ENCODE data around the gene TOX2. TPM values are rescaled to one million over a fixed set of nuclear protein-coding genes. Genes with fewer than 3 reads are reported as not detected.
A peak's percentile ranks its signal among the peaks of the same experiment; 100 is the strongest.

The TOX2 gene
- total RNA-seq, 2 experiments from 2014 or later: 1.8 to 1.9 TPM

DNA sequence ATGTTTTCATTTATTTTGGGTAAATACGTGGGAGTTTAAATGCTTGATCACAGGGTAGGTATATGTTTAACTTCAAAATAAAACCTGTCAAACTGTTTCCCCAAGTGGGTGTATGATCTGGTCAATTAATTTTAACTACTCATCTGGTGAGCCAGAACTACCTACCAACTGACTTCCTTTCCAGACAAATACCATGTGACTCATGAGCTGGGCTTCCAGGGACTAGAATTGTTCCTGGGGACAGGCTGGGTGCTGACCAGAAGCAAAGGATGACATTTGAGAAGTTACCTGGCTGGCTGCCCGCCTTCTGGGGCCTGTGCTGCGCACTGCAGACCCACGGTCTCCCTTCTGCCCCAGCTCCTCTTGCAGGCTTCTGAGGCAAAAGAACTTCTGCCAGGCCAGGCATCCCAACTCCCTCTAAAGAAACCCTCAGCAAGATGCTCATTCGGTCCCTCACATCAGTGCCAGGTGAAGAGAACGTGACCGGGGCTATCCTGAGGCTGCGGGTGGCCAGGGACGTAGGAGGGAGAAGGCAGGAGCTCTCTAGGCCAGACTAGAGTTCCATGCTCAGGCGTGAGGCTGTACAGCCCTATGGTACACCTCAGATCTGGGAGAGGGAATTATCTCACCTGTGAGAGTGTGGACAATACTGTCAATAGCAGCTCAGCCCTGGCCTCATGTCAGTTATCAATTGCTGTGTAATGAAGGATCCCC is 168.7 kb downstream of the TOX2 start:
- Mint-ChIP-seq H3K27ac (no peak overlapping the region), H3K9me3 (ENCODE audit: low read depth) (no peaks in the 10 kb centered on the region), H3K4me1 (peaks cover 10% of the 10 kb centered on the region), H3K36me3 (no peaks in the 10 kb centered on the region), H3K4me3 (no peak overlapping the region), H3K27me3 (peaks cover 34% of the 10 kb centered on the region)
- DNase-seq (no peak), ATAC-seq (no peak)
- CTCF ChIA-PET: interaction anchor here (0.7 to 6.5 kb wide), 4 partner anchors 27 to 634 kb away, joined by 3 to 101 read pairs (median 7); no protein-coding TSS in a partner anchor

DNA sequence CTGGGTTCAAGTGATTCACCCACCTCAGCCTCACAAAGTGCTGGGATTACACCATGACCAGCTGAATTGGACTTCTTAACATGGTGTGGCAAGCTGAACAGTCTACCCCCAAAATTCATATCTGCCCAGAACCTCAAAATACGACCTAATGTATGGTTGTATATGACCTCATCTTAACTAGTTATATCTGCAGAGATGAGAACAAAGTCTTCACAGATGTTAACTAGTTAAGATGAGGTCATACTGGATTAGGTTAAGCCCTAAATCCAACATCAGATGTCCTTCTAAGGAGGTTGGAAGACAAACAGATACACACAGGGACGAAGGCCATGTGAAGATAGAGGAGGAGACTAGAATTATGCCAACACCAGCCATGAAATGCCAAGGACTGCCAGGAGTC is 169.8 kb downstream of the TOX2 start:
- DNase-seq (no peak), ATAC-seq (no peak)
- CTCF ChIA-PET: interaction anchor here (2.1 to 6.5 kb wide), 3 partner anchors 29 to 636 kb away, joined by 6 to 101 read pairs (median 8); no protein-coding TSS in a partner anchor
- Mint-ChIP-seq H3K9me3 (ENCODE audit: low read depth) (no peaks in the 10 kb centered on the region), H3K4me3 (no peak overlapping the region), H3K36me3 (no peaks in the 10 kb centered on the region), H3K27ac (no peak overlapping the region), H3K4me1 (peaks cover 7% of the 10 kb centered on the region), H3K27me3 (peaks cover 25% of the 10 kb centered on the region)

GRCh38 chr20:44084891-44085290 is 170.2 kb downstream of the TOX2 start:
- DNase-seq (no peak), ATAC-seq (no peak)
- Mint-ChIP-seq H3K9me3 (ENCODE audit: low read depth) (no peaks in the 10 kb centered on the region), H3K36me3 (no peaks in the 10 kb centered on the region), H3K27ac (no peak overlapping the region), H3K4me1 (peaks cover 7% of the 10 kb centered on the region), H3K27me3 (peaks cover 22% of the 10 kb centered on the region), H3K4me3 (no peak overlapping the region)
- CTCF ChIA-PET: interaction anchor here (1.2 to 6.5 kb wide), 3 partner anchors 10 to 636 kb away, joined by 3 to 101 read pairs (median 6); no protein-coding TSS in a partner anchor

DNA sequence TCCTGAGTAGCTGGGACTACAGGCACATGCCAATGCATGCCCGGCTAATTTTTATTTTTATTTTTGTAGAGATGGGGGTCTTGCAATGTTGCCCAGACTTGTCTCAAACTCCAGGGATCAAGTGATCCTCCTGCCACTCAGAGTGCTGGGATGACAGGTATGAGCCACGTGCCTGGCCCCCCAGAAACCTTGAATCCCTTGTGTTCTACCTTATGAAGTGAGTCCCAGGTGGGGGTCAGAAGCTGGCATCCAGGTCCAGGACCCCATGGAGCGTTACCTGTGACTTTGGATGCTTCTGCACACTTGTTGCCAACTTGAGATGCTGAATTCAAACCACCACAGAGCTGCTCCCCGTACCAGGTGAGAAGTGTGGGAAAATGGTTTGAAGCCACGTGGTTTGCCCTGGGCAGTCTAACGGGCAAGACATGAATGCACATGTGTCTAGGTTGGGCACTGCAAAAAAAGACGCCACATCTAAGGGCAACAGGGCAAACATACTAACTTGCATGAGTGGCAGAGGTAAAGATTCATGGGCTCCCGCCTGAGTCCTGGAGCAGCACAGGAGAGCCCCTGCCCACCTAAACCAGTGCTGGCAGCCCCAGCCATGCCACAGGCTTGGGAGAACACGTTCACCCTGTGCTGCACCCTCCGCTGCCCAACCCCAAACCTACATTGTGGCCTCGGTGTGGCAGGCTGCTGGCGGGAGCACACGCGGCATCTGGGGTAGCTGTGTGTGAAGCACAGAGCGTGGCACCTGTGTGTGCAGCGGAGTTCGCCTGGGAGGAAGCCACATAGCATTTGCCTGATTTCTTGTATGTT is 171.2 kb downstream of the TOX2 start:
- Mint-ChIP-seq H3K4me1 (peaks cover under 1% of the 10 kb centered on the region), H3K27ac (no peak overlapping the region), H3K4me3 (no peak overlapping the region), H3K9me3 (ENCODE audit: low read depth) (no peaks in the 10 kb centered on the region), H3K36me3 (no peaks in the 10 kb centered on the region), H3K27me3 (peaks cover 27% of the 10 kb centered on the region)
- CTCF ChIA-PET: interaction anchor here (1.2 kb wide), 1 partner anchor 9 kb away, joined by 3 read pairs; no protein-coding TSS in a partner anchor
- no peak for DNase-seq
- no peak for ATAC-seq

DNA sequence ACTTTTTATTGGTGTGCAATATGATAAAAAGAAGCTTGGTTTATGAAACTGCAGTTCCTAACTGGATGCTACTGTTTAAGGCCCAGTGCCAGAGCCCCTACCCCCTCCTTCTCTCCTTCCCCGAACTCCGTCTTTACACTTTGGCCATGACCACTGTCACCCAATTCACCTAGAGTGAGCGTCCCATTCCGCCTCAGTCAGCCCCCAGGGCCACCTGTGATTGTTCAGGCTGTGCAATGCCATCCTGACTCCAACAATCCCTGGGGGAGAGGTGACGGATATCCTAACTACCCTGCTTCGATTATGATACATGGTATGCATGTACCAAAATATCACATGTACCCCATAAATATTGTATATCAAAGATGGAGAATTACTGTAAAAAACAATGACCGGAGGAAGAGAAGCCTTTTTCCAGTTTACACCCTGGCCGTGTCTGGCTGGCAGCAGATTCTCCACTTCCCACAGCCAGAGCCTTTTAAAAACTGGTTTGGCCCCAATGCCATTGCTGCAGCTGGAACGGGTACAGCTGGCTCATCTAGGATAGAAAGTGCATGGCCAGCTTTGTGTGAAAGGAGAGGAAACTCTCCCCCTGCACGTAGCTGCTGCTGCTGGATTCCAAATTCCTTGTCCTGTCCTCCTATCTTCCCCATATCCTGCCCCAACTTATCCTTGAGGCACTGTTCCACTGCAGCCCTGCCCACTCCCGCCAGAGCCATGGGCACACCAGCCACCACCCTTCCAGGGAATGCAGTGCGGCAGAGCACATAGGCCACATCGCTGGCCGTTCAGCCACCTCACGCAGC is 172.6 kb downstream of the TOX2 start:
- ATAC-seq: no peak
- Mint-ChIP-seq H3K9me3 (ENCODE audit: low read depth) (no peaks in the 10 kb centered on the region), H3K4me1 (peaks cover 2% of the 10 kb centered on the region), H3K36me3 (no peaks in the 10 kb centered on the region), H3K4me3 (no peak overlapping the region), H3K27me3 (peaks cover 30% of the 10 kb centered on the region), H3K27ac (no peak overlapping the region)
- DNase-seq: no peak
- CTCF ChIA-PET: no interaction called here

DNA sequence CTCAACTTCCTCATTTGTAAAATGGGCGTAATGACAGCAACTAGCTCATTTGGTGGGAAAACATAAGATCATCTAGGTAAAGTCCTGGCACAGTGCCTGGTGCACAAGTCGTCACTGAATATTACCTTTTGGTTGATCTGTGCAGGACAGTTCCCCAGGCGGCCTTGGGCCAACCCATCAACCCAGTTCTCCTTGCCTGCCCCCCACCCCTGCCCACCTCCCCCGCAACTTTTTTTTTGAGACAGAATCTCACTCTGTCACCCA is 173.1 kb downstream of the TOX2 start:
- Mint-ChIP-seq H3K4me1 (peaks cover 3% of the 10 kb centered on the region), H3K4me3 (no peak overlapping the region), H3K9me3 (ENCODE audit: low read depth) (no peaks in the 10 kb centered on the region), H3K36me3 (no peaks in the 10 kb centered on the region), H3K27me3 (peaks cover 30% of the 10 kb centered on the region), H3K27ac (no peak overlapping the region)
- DNase-seq: no peak
- CTCF ChIA-PET: no interaction called here
- no peak for ATAC-seq

GRCh38 chr20:44089987-44090674 is 175.5 kb downstream of the TOX2 start:
- peaks cover 4% of the 10 kb centered on the region for H3K4me1 Mint-ChIP-seq
- DNase-seq (no peak), ATAC-seq (no peak)
- H3K9me3 Mint-ChIP-seq (ENCODE audit: low read depth): no peaks in the 10 kb centered on the region
- CTCF ChIA-PET: interaction anchor here (1.4 kb wide), 1 partner anchor 245 kb away, joined by 3 read pairs; no protein-coding TSS in a partner anchor
- peaks cover 40% of the 10 kb centered on the region for H3K27me3 Mint-ChIP-seq
- no peak overlapping the region for H3K27ac Mint-ChIP-seq
- H3K4me3 Mint-ChIP-seq: no peak overlapping the region
- no peaks in the 10 kb centered on the region for H3K36me3 Mint-ChIP-seq

DNA sequence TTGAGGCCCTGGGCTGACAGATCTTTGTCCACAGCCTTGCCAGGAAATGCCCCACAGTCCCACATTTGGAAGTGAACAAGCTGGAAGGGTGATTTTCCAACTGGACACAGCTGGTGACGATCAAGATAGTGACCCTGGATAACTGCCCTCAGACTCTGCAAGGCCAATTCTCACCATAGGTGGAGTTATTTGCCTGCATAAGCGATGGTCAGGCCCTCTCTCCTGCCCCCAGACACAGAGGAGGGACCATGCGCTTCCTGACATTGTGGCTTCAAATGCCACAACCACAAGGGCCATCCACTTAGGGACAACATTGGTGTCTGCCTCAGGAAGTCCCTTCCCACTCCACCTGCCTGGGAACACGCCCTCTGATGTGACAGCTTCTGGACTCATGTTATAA is 176.4 kb downstream of the TOX2 start:
- Mint-ChIP-seq H3K27me3 (peaks cover 41% of the 10 kb centered on the region), H3K27ac (no peak overlapping the region), H3K9me3 (ENCODE audit: low read depth) (no peaks in the 10 kb centered on the region), H3K4me3 (no peak overlapping the region), H3K36me3 (no peaks in the 10 kb centered on the region), H3K4me1 (peaks cover 4% of the 10 kb centered on the region)
- no peak for DNase-seq
- ATAC-seq: no peak
- CTCF ChIA-PET: interaction anchor here (0.6 to 1.6 kb wide), 3 partner anchors 10 to 553 kb away, joined by 4 to 6 read pairs (median 6); no protein-coding TSS in a partner anchor

DNA sequence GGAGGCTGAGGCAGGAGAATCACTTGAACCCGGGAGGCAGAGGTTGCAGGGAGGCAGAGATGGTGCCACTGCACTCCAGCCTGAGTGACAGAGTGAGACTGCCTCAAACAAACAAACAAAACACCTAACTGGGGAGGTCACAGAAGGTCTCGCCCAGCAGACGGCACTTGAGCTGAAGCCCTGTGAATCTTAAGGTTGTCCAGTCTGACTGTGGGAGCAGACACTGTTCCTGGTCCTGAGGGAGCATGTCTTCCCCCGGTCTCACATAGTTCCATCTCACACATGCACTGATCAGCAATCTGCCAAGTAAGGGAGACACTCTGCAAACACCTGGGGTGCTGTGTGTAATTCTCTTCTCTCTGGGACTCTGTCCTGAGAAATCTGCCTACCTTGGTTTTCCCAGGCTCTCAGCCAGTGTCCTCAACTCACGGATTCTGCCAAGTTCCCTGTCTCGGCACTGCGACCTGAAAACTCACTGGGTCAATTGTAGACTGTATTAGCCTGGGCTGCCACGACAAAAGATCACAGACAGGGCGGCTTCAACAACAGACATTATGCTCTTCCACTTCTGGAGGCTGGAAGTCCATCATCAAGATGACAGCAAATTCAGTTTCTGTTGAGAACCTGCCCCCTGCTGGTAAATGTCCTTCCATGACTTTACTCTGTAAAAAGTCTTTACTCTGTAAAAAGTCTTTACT is 178.0 kb downstream of the TOX2 start:
- peak; percentile 42 for ATAC-seq
- H3K27ac Mint-ChIP-seq: no peak overlapping the region

DNA sequence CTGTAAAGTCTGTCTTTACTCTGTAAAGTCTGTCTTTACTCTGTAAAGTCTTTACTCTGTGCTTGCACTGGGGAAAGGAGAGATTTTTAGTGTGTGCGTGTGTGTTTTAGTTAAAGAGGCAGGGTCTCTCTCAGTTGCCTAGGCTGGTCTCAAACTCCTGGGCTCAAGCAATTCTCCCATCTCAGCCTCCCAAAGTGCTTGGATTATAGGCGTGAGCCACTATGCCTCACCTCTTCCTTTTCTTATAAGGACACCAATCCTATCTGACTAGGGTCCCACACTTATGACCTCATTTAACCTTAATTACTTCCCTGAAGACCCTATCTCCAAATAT is 178.6 kb downstream of the TOX2 start:
- no peak for DNase-seq
- no peak overlapping the region for H3K4me3 Mint-ChIP-seq
- no peak for ATAC-seq

More for the DNA sequence above, 178.0 kb downstream of the TOX2 start:
- Mint-ChIP-seq H3K4me3 (no peak overlapping the region), H3K4me1 (peaks cover 4% of the 10 kb centered on the region), H3K27me3 (peaks cover 35% of the 10 kb centered on the region), H3K36me3 (no peaks in the 10 kb centered on the region), H3K9me3 (ENCODE audit: low read depth) (no peaks in the 10 kb centered on the region)
- peak; percentile 58 for DNase-seq
- CTCF ChIA-PET: interaction anchor here (0.8 to 1.6 kb wide), 4 partner anchors 12 to 356 kb away, joined by 3 to 6 read pairs (median 4); no protein-coding TSS in a partner anchor

GRCh38 chr20:44095831-44096230 is 181.2 kb downstream of the TOX2 start:
- H3K27me3 Mint-ChIP-seq: peaks cover 47% of the 10 kb centered on the region
- CTCF ChIA-PET: interaction anchor here (1.2 to 1.6 kb wide), 2 partner anchors 92 to 647 kb away, joined by 3 read pairs; no protein-coding TSS in a partner anchor

More for the DNA sequence above, 178.6 kb downstream of the TOX2 start:
- H3K27me3 Mint-ChIP-seq: peaks cover 34% of the 10 kb centered on the region
- H3K9me3 Mint-ChIP-seq (ENCODE audit: low read depth): no peaks in the 10 kb centered on the region
- no peak overlapping the region for H3K27ac Mint-ChIP-seq
- CTCF ChIA-PET: interaction anchor here (1.2 kb wide), 1 partner anchor 37 kb away, joined by 5 read pairs; no protein-coding TSS in a partner anchor
- H3K36me3 Mint-ChIP-seq: no peaks in the 10 kb centered on the region
- peaks cover 4% of the 10 kb centered on the region for H3K4me1 Mint-ChIP-seq

GRCh38 chr20:44097521-44098255 is 183.0 kb downstream of the TOX2 start:
- H3K36me3 Mint-ChIP-seq: no peaks in the 10 kb centered on the region
- no peaks in the 10 kb centered on the region for H3K9me3 Mint-ChIP-seq (ENCODE audit: low read depth)
- no peak for ATAC-seq
- peaks cover 2% of the 10 kb centered on the region for H3K4me1 Mint-ChIP-seq
- H3K4me3 Mint-ChIP-seq: no peak overlapping the region
- DNase-seq: no peak
- peaks cover 52% of the 10 kb centered on the region for H3K27me3 Mint-ChIP-seq
- H3K27ac Mint-ChIP-seq: no peak overlapping the region
- CTCF ChIA-PET: interaction anchor here (1.2 kb wide), 1 partner anchor 347 kb away, joined by 3 read pairs; no protein-coding TSS in a partner anchor

More at GRCh38 chr20:44095831-44096230, 181.2 kb downstream of the TOX2 start:
- no peak overlapping the region for H3K27ac Mint-ChIP-seq
- no peak for DNase-seq
- H3K9me3 Mint-ChIP-seq (ENCODE audit: low read depth): no peaks in the 10 kb centered on the region
- no peak overlapping the region for H3K4me3 Mint-ChIP-seq
- peaks cover 4% of the 10 kb centered on the region for H3K4me1 Mint-ChIP-seq
- no peaks in the 10 kb centered on the region for H3K36me3 Mint-ChIP-seq
- no peak for ATAC-seq
